OCI-LY3 (cell line): ENCODE measurements around the gene OSBPL6.

ENCODE experiments used
- H2AFZ ChIP-seq: fragments of 200-600, 300-600 bp; shearing (Covaris generic); 2 replicates; pipeline ENCODE4 v1.6.0; 2014; ENCODE audit warnings: antibody characterized with exemption, low read depth, low read length
- H3K27ac ChIP-seq: fragments of 200-600, 300-600 bp; sonication (generic); 2 replicates; pipeline ENCODE4 v1.5.1; 2014; ENCODE audit warnings: mild to moderate bottlenecking, low read length, moderate library complexity, mixed read lengths
- H3K27me3 ChIP-seq: fragments of 200-600, 300-600 bp; sonication (generic); 2 replicates; pipeline ENCODE4 v1.6.1; 2014; ENCODE audit warnings: low read depth, low read length, mixed read lengths
- H3K36me3 ChIP-seq: fragments of 200-600, 300-600 bp; sonication (generic); replicated peaks from 2 replicates; pipeline ENCODE3; 2014; ENCODE audit warnings: low read depth, low read length, mixed read lengths
- H3K4me1 ChIP-seq: fragments of 300-600, 200-600 bp; sonication (generic); 2 replicates; pipeline ENCODE4 v1.6.1; 2014; ENCODE audit warnings: low read length, mixed read lengths
- H3K4me2 ChIP-seq: fragments of 200-600, 300-600 bp; sonication (generic); 2 replicates; pipeline ENCODE4 v1.6.1; 2014; ENCODE audit warnings: low read length, mixed read lengths
- H3K4me3 ChIP-seq: fragments of 300-600, 200-600 bp; sonication (generic); 2 replicates; pipeline ENCODE4 v1.5.1; 2014; ENCODE audit warnings: antibody characterized with exemption, mild to moderate bottlenecking, low read length, moderate library complexity
- H3K79me2 ChIP-seq: fragments of 300-600, 200-600 bp; shearing (Covaris generic); 2 replicates; pipeline ENCODE4 v1.6.1; 2014; ENCODE audit warnings: mild to moderate bottlenecking, low read length, mixed read lengths
- H3K9ac ChIP-seq: fragments of 300-600, 200-600 bp; shearing (Covaris generic); 2 replicates; pipeline ENCODE4 v1.6.0; 2014; ENCODE audit warnings: mild to moderate bottlenecking, low read length, moderate library complexity
- H3K9me3 ChIP-seq: fragments of 200-600, 300-600 bp; shearing (Covaris generic); 2 replicates; pipeline ENCODE4 v1.6.1; 2014; ENCODE audit warnings: low read length, mixed read lengths; ENCODE audit not compliant: insufficient read depth
- H4K20me1 ChIP-seq: fragments of 200-600, 300-600 bp; sonication (generic); 2 replicates; pipeline ENCODE4 v1.6.1; 2016; ENCODE audit warnings: low read length, mixed read lengths; ENCODE audit not compliant: insufficient read depth
- CTCF ChIP-seq: fragments of 200-600, 300-600 bp; sonication (generic); IDR thresholded peaks from 2 replicates; pipeline ENCODE4 v1.5.1; 2014; ENCODE audit warnings: antibody characterized with exemption, low read length, low read depth
- EZH2phosphoT487 ChIP-seq: fragments of 200-600 bp; shearing (Covaris generic); IDR thresholded peaks from 2 replicates; pipeline ENCODE4 v1.6.1; 2018; ENCODE audit warnings: antibody characterized with exemption, mixed run types, low read depth

Gene OSBPL6

GRCh38 chr2:178328037-178328436, 133.7 kb downstream of the OSBPL6 start:
- Histone ChIP-seq H3K27me3 (no peaks in the 10 kb centered on the region), H3K79me2 (no peaks in the 10 kb centered on the region), H3K9ac (no peak overlapping the region), H3K27ac (no peak overlapping the region), H3K4me2 (no peak overlapping the region), H3K4me3 (no peak overlapping the region), H4K20me1 (no peaks in the 10 kb centered on the region), H2AFZ (no peak overlapping the region), H3K9me3 (no peaks in the 10 kb centered on the region), H3K36me3 (no peaks in the 10 kb centered on the region), H3K4me1 (no peaks in the 10 kb centered on the region)
- TF ChIP-seq EZH2phosphoT487 (no peak), CTCF (no peak)

GRCh38 chr2:178330175-178331017, 136.1 kb downstream of the OSBPL6 start:
- Histone ChIP-seq H3K27ac (no peak overlapping the region), H2AFZ (no peak overlapping the region), H3K9ac (no peak overlapping the region), H3K9me3 (no peaks in the 10 kb centered on the region), H3K4me1 (no peaks in the 10 kb centered on the region), H3K4me3 (no peak overlapping the region), H3K4me2 (no peak overlapping the region), H4K20me1 (no peaks in the 10 kb centered on the region), H3K79me2 (no peaks in the 10 kb centered on the region), H3K36me3 (no peaks in the 10 kb centered on the region), H3K27me3 (no peaks in the 10 kb centered on the region)
- TF ChIP-seq EZH2phosphoT487 (no peak), CTCF (no peak)

GRCh38 chr2:178331474-178332432, 137.4 kb downstream of the OSBPL6 start:
- H3K4me1 ChIP-seq: no peaks in the 10 kb centered on the region
- H3K79me2 ChIP-seq: no peaks in the 10 kb centered on the region
- no peak overlapping the region for H3K4me2 ChIP-seq
- H3K9ac ChIP-seq: no peak overlapping the region
- no peak overlapping the region for H2AFZ ChIP-seq
- no peak overlapping the region for H3K27ac ChIP-seq
- no peaks in the 10 kb centered on the region for H4K20me1 ChIP-seq
- H3K9me3 ChIP-seq: no peaks in the 10 kb centered on the region
- H3K27me3 ChIP-seq: no peaks in the 10 kb centered on the region
- TF ChIP-seq EZH2phosphoT487 (no peak), CTCF (no peak)
- H3K36me3 ChIP-seq: no peaks in the 10 kb centered on the region
- no peak overlapping the region for H3K4me3 ChIP-seq

- TF ChIP-seq CTCF (no peak), EZH2phosphoT487 (no peak)
- H3K27me3 ChIP-seq: no peaks in the 10 kb centered on the region
- H3K36me3 ChIP-seq: no peaks in the 10 kb centered on the region
- no peaks in the 10 kb centered on the region for H3K79me2 ChIP-seq
- H3K27ac ChIP-seq: no peak overlapping the region
- no peaks in the 10 kb centered on the region for H4K20me1 ChIP-seq
- H3K4me1 ChIP-seq: no peaks in the 10 kb centered on the region
- no peak overlapping the region for H3K4me3 ChIP-seq
- no peaks in the 10 kb centered on the region for H3K9me3 ChIP-seq
- no peak overlapping the region for H3K4me2 ChIP-seq
- H2AFZ ChIP-seq: no peak overlapping the region
- H3K9ac ChIP-seq: no peak overlapping the region
Measured at GRCh38 chr2:178333851-178334250, 139.5 kb downstream of the OSBPL6 start.
